ENCODE data around the gene ANO9.
"Not testable (repeated sequence)": the region's sequence is repeated elsewhere in the genome, so short reads cannot be mapped to it uniquely, and the experiment has no call there.

ANO9 gene

DNA sequence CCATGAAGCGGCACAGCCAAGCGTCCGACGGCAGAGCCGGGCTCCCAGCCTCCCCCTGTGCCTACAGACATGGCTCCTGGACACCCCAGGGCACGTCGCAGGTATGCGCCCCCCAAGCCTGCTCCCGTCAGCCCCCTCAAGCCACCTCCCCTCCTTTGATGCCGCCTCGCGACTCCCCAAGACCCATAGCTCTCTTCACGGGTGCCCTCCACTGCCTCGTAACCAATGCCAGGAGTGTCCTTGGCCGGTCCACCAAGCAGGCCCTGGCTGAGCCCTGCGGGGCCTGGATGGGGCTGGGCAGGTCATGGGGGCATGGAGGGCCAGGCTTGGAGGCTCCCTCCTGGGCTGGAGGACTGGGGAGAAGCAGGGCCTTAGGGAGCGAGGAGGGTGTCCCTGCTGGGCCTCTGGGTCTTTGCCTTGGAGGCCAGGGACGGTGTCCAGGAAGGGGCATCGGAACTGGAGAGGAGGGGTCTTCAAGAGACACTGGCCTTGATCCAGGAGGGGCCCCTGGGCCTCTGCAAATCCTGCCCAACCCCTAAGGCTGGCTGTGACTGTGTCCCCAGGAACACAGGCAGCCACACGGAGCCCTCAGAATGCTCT is 9.2 kb downstream of the ANO9 start:
- no peak for DNase-seq

GRCh38 chr11:431921-432320 is 9.9 kb downstream of the ANO9 start:
- DNase-seq: no peak

DNA sequence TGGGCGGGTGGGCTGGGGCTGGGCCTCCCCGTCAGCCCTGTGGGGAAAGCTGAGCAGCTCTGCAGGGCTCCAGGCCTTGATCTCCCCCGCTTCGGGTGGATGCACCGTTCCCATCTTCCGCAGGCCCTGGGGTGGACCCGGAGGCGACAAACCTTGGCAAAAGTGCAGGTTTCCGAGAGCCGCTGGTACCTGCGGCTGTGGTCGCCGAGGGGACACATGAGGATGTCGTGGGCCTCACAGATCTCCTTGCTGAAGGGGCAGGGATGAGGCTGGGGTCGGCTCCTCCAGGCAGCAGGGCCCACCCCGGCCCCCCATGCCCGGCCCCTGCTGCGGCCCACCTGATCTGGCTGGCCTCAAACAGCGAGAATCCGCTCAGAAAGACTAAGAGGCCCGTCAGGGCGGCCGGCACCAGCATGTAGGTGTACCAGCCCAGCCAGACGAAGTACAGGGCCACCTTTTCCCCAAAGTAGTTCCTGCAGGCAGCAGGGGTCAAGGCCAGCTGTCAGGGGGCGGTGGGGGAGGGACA is 11.8 kb downstream of the ANO9 start:
- no peak for DNase-seq

- no peak for DNase-seq
These were observed 12.4 kb downstream of the ANO9 start for GRCh38 chr11:429391-429790.

GRCh38 chr11:428295-428694 is 13.5 kb downstream of the ANO9 start:
- no peak for DNase-seq

DNA sequence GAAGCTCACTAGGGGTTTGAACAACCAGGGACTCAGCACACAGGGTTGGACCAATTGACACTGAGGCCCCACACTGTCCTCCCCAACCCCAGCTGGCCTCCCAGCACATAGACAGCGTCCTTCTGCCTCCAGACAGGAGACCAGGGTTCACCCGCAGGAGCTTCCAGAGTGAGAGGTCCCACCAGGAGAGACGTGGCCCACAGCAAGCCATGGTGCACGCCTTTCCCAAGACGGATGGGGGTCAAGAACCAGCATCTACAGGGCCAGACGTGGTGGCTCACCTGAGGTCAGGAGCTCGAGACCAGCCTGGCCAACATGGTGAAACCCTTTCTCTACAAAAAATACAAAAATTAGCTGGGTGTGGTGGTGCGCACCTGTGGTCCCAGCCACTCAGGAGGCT is 15.0 kb downstream of the ANO9 start:
- no peak for DNase-seq

GRCh38 chr11:425301-425700 is 16.5 kb downstream of the ANO9 start:
- DNase-seq: no peak

DNA sequence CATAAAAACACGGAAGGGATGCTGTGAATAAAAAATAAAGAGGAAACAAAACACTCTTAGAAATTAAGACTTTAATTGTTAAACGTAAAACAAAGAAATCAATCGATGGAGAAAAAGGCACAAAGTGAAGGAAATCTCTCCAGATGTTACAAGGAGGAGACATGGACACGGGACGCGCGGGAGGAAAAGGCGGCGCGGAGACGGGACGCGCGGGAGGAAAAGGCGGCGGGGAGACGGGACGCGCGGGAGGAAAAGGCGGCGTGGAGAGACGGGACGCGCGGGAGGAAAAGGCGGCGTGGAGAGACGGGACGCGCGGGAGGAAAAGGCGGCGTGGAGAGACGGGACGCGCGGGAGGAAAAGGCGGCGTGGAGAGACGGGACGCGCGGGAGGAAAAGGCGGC is 17.0 kb downstream of the ANO9 start:
- DNase-seq: not testable (repeated sequence)

GRCh38 chr11:424232-424631 is 17.6 kb downstream of the ANO9 start:
- DNase-seq: no peak

DNA sequence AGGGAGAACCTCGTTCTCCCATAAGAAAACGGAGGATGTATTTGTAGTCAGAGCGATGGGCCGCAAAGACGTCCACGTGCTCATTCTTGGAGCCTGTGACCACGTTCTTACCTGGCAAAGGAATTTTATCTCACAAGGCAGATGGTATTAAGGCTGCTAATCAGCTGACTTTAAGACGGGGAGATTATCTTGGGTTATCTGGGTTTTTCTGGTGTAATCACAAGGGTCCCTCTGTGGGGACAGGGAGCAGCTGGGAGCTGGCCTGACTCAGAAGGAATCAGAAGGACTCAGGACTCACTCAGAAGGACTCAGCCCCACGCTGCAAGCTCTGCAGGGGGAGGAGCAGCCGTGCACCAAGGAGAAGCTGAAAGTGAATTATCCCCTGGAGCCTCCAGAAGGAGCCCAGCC is 19.6 kb downstream of the ANO9 start:
- DNase-seq: no peak

- DNase-seq: no peak
These were observed 20.9 kb downstream of the ANO9 start for GRCh38 chr11:420911-421321.

GRCh38 chr11:420054-420910 is 21.5 kb downstream of the ANO9 start:
- no peak for DNase-seq

DNA sequence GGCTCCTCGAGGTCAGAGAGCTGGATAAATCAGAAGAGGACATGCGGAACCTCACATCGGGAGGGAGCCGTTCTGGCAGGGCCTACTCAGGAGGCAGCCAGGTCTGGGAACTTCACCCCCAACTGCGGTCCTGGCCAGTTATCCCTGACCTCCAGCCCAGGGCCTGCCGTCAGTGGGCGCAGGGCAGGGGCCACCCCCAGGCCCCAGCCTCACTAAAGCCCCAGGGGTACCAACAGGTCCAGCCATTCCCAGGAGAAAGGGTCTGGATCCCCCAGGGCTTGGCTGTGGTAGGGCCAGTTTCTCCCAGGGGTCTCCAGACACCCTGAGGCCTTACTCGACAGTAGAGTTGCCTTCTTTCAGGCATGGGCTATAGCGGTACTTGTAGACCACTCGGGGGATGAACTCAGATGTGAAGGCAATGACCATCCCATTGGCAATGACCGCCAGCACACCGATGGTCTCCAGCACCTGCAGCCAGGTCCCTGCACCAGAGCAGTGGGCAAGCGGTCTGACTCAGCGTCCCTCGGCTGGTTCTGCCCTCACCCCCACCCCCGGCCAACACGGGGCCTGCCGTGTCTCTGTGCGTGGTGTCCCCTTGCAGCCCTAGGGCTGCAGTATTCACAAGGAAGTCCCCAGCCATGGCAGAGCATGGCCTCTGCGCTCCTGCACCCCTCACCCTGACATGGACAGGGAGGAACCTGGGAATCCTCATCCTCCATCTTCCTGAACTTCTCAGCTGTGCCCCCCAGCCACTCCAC is 22.4 kb downstream of the ANO9 start:
- no peak for DNase-seq

GRCh38 chr11:418343-419247 is 23.2 kb downstream of the ANO9 start:
- no peak for DNase-seq

GRCh38 chr11:417652-418342 is 24.0 kb downstream of the ANO9 start:
- no peak for DNase-seq

GRCh38 chr11:416757-417621 is 24.8 kb downstream of the ANO9 start:
- DNase-seq: peak; percentile 51

- DNase-seq: no peak
These were observed 25.6 kb downstream of the ANO9 start for GRCh38 chr11:416051-416756.

DNA sequence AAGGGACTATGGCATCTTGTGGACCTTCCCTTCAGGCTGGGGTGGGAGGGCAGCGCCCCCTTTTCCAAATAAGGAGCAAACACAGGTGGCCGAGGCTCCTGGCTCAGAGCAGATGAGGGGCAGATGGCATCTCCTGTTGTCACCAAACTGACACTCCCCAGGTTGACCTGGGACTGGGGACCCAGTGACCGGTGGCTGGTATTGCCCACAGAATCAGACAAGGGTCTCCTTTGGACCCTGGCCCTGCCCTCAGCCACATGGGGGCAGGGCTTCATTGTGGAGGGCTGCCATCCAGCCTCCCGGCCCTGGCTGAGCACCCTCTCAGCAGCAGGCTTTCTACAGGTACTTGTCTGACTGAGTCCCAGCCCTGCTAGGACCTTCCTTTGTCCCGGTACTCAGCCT is 26.2 kb downstream of the ANO9 start:
- DNase-seq: no peak

- no peak for DNase-seq
These were observed 27.4 kb downstream of the ANO9 start for GRCh38 chr11:414318-414857.

Measured in NCI-H748 treated with DMSO at 0.1 percent for 48 hours (cell line).